NCI-H774 (cell line): ENCODE data around the gene ALCAM.

Experiments used
- DNase-seq: peaks from one replicate; lab custom pipeline; 2025; lab: John Stamatoyannopoulos, UW

The ALCAM gene

GRCh38 chr3:105495021-105495420 lies 128.3 kb downstream of the ALCAM start:
- no peak for DNase-seq

- DNase-seq, result no peak
Observed at GRCh38 chr3:105496343-105496742, 129.6 kb downstream of the ALCAM start.

- no peak for DNase-seq
Observed at GRCh38 chr3:105497386-105497785, 130.7 kb downstream of the ALCAM start.

GRCh38 chr3:105499961-105500360 lies 133.3 kb downstream of the ALCAM start:
- no peak for DNase-seq

GRCh38 chr3:105502333-105502732 lies 135.6 kb downstream of the ALCAM start:
- DNase-seq, result no peak

GRCh38 chr3:105503191-105503593 lies 136.5 kb downstream of the ALCAM start:
- peak; percentile 19 for DNase-seq

- DNase-seq, result no peak
Observed at GRCh38 chr3:105504440-105504951, 137.8 kb downstream of the ALCAM start.

- no peak for DNase-seq
Observed at GRCh38 chr3:105505170-105505569, 138.5 kb downstream of the ALCAM start.

GRCh38 chr3:105511031-105511430 lies 144.3 kb downstream of the ALCAM start:
- DNase-seq, result no peak

- no peak for DNase-seq
Observed at GRCh38 chr3:105512061-105512460, 145.4 kb downstream of the ALCAM start.

- no peak for DNase-seq
Observed at GRCh38 chr3:105513042-105513441, 146.3 kb downstream of the ALCAM start.

GRCh38 chr3:105513886-105514285 lies 147.2 kb downstream of the ALCAM start:
- no peak for DNase-seq

GRCh38 chr3:105515372-105515771 lies 148.7 kb downstream of the ALCAM start:
- DNase-seq, result no peak

GRCh38 chr3:105516972-105517371 lies 150.3 kb downstream of the ALCAM start:
- DNase-seq, result no peak

- no peak for DNase-seq
Observed at GRCh38 chr3:105518203-105518602, 151.5 kb downstream of the ALCAM start.

- DNase-seq, result no peak
Observed at GRCh38 chr3:105518806-105519418, 152.2 kb downstream of the ALCAM start.

GRCh38 chr3:105521770-105522169 lies 155.1 kb downstream of the ALCAM start:
- DNase-seq, result no peak

GRCh38 chr3:105523501-105523900 lies 156.8 kb downstream of the ALCAM start:
- no peak for DNase-seq

GRCh38 chr3:105525531-105525930 lies 158.8 kb downstream of the ALCAM start:
- DNase-seq, result no peak

GRCh38 chr3:105526360-105527111 lies 159.8 kb downstream of the ALCAM start:
- peak; percentile 64 for DNase-seq

GRCh38 chr3:105527535-105527934 lies 160.8 kb downstream of the ALCAM start:
- no peak for DNase-seq

GRCh38 chr3:105527949-105528348 lies 161.2 kb downstream of the ALCAM start:
- DNase-seq, result peak; percentile 33

GRCh38 chr3:105528955-105529354 lies 162.2 kb downstream of the ALCAM start:
- DNase-seq, result no peak

- DNase-seq, result no peak
Observed at GRCh38 chr3:105529456-105529855, 162.7 kb downstream of the ALCAM start.
